GM19035 (cell line): Measurements from ENCODE around the gene TBC1D4.
A peak's percentile ranks its signal among the peaks of the same experiment; 100 is the strongest.
"Not testable (repeated sequence)": the region's sequence is repeated elsewhere in the genome, so short reads cannot be mapped to it uniquely, and the experiment has no call there.

ENCODE experiments used
- ATAC-seq: cut with Tn5 transposase; IDR thresholded peaks from one replicate; pipeline ENCODE4 v1.9.1; 2021; ENCODE audit not compliant: unreplicated experiment

Gene TBC1D4

DNA sequence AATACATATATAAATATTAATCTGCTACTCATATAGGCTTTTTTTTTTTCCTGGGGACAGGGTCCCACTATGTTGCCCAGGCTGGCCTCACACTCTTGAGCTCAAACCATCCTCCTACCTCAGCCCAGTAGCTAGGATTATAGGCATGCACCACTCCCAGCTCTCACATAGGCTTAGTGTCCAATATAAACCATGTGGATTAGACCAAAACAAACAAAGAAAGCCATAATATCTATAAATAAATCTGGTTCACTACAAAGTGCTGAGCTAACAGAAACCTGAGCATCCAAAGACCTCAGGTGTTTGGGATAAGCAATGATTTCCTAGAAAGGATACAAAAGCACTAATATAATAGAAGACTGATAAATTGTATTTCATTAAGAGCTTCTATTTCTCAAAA is 26.0 kb downstream of the TBC1D4 start:
- no peak for ATAC-seq

DNA sequence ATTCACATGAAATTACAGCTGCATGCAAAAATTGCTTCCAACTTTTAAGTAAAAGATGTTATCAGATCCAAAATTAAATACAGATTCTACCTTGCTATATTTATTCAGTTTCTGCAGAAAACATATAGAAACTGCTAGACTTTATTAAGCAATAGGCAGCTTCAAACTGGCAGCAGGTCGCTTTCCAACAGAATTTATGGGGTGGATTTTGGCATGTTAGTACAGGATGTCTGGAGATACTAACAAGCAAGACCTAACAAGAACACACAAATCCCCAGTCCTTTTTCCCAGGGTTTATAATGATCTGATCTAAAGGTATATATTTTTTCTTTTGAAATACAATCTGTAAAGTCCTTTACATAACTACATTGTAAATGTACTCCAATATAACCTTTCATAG is 27.5 kb downstream of the TBC1D4 start:
- ATAC-seq: no peak

DNA sequence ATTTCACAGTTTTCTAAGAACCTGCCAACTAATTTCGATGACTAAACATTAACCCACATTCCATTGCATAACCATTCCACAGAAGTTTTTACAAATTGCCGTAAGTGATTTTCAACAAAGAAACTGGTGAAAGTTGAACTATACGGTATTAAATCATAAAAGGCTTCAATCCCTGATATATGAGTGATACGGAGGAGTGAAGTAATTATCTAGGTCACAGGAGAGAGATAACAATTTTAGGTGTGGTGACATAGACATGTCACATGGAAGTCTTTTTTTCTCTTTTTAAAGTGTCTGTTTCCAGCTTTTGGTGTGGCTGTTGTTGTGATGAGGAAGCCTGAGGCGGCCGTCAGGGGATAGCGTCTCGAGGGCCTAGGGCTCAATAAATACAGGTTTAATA is 29.4 kb downstream of the TBC1D4 start:
- ATAC-seq: no peak

DNA sequence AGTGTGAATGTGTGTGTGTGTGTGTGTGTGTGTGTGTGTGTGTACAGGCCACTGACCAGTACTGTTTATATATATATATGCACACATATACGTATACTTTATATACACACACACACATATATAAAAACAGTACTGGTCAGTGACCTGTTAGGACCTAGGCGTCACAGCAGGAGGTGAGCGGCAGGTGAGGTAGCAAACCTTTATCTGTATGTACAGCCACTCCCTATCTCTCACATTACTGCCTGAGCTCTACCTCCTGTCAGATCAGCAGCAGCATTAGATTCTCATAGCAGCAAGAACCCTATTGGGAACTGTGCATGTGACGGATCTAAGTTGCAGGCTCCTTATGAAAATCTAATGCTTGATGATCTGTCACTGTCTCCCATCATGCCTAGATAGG is 34.5 kb downstream of the TBC1D4 start:
- no peak for ATAC-seq

DNA sequence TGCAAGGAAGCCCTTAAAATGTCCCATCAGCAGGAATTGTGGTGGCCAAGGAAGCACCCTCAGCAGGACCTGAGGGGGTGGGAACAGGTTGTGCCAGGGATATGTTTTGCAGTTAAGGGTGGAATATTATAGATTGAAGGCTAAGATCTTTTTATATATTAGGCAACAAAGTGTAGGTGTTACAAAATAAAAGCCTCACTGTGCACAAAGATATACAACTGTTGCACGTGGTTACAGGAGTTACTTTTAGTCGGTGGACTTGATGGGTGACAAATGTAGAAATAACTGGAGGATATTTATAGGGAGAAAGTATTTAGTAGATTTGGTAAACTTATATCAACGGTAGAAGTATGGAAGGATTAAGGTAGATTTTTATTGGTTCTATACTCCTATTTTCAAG is 35.1 kb downstream of the TBC1D4 start:
- no peak for ATAC-seq

DNA sequence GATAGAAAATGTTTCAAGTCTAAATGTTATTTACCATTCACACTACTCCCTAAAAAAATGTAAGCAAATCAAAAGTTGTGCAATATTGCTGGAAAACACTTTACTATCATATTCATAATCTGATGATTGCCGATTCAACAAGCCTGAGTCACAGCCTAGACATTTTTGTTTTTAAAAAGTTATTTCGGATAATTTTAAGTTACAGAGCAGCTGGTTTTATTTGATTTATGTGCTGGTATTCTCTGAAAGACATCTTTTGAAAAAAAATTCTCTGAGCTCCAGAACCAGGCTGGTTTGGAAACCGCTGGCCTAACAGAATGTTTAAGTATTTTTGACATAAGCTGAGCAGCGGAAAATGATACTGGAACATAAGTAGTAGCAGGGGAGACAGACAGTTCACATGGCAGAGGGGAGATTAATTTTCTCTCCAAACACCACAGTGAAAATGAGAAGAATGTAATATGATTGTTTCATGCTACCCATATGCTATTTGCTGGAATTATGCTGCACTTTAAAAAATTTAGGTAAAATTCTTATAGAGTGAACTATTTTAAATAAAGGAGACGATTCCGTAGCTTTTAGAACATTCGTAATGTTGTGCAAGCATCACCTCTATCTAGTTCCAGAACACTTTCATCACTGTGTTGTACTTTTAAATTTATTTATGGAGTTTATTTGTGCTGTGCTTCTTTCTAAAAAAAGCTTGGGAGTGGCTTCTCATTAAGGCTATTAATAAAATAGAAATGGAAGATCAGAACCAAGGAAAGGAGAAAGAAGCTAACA is 36.1 kb downstream of the TBC1D4 start:
- ATAC-seq: no peak

DNA sequence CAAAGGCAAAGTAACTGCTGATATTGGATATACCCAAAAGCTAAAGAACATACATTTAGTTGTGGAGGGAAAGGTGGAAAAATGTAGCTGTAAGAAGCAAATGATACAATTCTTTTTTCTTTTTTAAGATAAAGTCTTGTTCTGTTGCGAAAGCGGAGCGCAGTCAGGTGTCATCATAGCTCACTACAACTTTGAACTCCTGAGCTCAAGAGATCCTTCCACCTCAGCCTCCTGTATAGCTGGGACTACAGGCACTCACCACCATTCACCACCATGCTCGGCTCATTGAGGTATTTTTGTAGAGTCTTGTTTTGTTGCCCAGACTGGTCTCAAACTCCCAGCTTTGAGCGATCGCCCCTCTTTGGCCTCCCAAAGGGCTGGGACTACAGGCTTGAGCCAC is 38.0 kb downstream of the TBC1D4 start:
- no peak for ATAC-seq

DNA sequence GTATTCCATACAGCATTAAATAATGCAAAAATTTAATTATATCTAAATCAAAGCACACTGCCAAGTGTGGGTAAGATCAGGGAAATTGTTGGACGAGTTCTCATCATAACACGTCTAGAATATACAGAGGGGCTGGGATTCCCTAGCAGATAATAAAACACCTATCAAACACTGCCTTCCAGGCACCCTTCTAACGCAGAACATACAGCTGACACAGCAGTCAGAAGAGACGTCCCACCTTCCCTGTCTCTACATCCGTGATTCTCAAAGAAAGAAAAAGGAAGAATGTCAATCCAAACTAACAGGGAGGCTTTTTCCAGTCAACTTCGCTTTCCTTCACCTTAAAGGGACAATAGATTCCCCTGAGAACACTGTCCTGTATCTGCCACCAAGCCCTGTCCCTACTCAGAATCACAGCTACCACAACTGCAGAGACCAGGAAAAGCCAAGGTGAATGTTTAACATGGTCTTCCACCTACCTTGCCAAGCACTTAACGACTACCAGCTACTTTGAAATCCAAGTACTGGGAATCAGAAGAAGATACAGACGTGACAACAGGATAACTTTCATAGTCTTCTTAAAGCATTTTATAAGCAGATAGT is 38.5 kb downstream of the TBC1D4 start:
- no peak for ATAC-seq

DNA sequence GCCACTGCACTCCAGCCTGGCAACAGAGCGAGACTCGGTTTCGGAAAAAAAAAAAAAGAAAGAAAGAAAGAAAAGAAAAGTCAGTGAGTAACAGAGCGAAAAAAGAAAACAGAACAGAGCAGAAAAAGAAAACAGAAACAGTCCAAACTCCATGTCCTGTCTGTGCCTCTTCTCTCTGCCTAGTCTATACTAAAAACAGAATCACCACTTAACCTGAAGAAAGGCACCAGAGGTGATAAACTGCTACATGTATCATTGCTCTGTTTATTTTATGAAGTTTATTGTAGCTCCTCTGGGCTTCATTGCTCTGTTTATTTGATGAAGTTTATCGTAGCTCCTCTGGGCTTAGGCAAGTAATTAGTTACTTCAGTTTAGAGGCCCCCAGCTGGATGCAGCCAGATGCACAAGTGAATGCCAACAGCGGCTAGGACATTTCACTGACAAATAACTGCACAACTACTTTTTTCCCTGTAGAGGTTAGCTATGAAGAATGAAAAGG is 39.2 kb downstream of the TBC1D4 start:
- no peak for ATAC-seq

DNA sequence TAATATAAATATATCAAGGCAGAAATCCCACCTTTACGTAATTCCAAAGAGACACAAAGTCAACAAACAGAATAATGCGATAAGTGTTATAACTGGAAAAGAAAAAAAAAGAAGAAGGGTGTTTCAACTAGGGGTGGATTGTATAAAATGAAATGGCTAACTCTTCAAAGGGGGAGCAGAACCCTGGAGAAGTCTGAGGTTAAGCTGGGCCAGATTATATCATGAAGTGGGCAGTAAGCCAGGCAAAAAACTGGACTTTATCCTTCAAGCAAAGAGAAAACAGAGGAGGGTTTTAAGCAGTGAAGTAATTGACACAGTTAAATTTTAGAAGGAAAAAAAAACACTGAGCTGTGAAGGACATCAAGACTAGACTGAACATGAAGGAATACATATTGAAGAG is 41.9 kb downstream of the TBC1D4 start:
- no peak for ATAC-seq

DNA sequence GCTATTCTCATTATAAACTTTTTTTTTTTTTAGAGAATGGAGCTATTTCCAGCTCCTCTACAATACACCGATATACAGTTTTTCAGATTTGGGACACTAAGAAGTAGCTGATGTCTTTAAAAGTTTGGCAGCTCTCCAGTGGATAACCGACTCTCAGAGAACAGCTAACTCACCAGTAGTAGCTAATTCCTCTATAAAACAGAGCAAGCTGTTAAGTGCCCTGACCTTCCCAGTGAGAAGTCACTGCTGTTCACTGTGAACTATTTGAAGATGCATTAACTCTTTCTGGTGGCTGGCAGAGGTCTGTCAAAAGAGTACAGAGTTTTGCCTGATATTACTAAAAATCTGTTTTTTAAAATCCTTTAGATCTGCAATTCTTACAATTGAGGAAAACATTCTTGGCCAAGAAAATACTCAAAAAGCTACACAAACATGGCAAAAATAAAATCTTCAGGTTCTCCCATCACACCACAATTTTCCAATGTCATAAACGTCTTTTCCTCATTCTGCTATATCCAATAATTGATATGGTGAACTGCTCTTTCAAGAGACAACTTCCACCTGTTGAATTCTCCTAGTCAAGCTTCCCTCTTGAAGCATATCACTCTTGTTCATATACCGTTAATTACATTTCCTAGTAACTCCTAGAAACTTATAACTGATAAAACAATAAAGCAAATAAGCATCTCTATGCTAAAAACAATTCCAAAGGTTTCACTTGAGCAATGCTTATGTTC is 44.2 kb downstream of the TBC1D4 start:
- ATAC-seq: no peak

DNA sequence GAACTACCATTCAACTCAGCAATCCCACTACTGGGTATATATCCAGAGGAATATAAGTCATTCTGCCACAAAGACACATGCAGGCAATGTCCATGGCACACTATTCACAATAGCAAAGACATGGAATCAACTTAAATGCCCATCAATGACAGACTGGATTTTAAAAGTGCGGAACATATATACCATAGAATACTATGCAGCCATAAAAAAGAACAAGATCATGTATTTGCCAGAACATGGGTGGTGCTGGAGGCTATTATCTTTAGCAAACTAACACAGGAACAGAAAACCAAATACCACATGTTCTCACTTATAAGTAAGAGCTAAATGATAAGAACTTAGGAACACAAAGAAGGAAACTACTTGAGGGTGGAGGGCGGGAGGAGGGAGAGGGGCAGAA is 47.8 kb downstream of the TBC1D4 start:
- ATAC-seq: not testable (repeated sequence)

DNA sequence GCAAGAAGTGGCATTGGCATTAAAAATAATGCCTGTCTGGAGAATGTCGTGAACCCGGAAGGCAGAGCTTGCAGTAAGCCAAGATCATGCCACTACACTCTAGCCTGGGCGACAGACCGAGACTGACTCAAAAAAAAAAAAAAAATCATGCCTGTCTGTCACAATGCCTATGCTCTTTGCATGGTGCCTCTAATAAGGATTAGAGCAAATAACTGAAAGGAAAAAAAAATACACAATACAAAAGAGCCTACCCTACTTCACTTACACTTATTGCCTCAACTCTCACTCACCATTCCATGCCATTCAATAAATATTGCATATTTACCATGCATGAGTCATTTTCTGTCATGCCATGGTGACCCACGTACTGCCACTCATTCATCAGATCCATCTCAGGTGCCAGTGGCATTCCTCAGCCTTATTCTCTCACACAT is 49.1 kb downstream of the TBC1D4 start:
- ATAC-seq: no peak

DNA sequence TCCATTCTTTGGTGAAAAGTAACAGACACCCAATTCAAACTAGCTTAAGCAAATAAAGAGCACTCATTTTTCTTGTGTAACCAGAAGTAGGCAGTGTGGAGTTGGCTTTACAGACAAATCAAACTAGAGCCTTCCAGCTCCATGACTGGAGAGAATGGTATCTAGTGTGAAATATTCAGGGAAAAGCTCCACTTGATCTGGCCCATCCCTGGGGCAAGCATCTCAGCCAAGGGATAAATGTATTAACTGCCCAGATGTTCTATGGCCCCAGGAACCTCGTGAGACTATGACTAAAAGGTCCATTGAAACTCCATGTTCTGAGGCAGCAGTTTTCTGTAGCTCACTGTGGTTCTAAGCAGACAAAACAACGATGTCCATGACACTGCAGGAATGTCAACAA is 49.9 kb downstream of the TBC1D4 start:
- no peak for ATAC-seq

DNA sequence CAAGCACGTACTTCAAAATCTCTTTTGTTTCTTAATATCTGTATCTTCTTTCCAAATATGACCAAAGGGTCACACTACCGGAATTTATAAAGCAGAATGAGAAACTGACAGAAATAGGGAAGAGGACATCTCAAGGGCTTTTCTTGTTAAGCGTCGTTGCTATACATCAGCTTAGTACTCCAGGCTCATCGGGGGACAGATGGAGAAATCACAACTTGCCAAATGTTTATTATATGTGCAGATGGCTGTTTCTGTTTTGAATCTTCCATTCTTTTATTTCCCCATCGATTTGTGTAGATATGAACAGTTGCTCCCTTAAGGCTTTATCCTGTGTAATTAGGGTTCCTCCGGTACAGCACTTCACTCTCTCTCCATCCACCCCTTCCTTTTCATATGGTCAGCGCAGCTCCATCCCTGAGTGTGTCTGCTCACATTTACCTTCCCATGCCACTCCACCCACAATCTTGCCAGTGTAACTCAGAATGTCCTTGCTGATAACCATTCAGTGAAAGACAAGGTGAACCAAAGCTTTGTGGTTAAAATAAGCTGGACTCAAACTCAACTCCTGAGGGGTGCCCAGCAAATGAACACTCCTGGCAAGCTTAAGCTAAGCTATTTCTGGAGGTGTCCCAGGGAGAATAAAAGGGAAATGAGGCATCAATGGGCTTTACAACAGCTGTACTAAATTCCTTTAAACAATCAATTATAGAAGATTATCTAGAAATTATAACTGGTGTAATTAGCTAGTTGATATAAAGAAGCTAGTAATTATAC is 51.3 kb downstream of the TBC1D4 start:
- ATAC-seq: no peak

DNA sequence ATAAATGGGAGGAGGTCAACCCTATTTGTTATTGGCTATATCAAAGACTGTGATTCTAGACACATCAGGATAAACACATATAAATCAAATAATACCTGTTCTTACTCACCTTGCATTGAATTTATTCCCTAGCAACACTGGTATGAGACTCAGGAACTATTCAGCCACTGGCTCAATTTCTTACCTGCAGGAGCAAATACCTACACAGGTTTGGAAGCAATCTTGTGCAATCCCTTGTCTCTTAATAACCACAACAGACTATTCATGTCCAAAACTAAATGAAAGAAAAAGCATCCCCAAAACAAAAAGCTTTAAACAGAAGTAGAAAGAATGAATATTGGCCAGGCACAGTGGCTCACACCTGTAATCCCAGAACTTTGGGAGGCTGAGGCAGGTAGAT is 55.5 kb downstream of the TBC1D4 start:
- ATAC-seq: no peak

DNA sequence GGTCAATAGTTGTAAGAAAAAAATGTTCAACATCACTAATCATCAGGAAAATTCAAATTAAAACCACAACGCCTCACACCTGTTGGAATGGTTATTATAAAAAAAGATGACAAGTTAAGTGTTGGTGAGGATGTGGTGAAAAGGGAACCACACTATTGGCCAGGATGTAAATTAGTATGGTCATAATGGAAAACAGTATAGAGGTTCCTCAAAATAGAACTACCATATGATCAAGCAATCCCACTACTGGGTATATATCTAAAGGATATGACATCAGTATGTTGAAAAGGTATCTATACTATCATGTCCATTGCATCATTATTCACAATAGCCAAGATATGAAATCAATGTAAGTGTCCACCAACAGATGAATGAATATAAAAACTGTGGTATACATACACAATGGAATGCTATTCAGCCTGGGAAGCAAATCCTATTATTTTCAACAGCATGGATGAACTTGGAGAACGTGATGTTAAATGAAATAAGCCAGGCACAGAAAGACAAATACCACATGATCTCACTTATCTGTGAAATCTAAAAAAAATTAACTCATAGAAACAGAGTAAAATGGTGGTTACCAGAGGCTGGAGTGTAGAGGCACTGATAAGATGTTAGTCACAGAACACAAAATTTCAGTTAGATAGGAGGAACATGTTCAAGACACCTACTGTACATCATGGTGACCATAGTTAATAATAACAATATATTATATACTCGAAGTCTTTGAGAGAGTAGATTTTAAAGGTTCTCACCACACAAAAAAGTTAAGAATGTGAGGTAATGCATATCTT is 56.6 kb downstream of the TBC1D4 start:
- ATAC-seq: peak; percentile 61

DNA sequence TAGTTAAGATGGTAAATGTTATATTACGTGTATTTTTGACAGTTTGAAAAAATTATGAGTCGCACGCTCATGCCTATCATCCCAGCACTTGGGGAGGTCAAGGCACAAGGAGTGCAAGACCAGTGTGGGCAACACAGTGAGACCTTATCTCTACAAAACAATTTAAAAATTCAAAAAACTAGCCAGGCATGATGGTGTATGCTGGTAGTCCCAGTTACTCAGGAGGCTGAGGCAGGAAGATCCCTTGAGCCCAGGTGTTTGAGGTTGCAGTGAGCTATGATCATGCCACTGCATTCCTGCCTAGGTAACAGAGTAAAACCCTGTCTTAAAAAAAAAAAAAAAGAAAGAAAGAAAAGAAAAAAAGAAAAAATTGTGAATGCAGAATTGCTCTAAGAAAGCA is 58.0 kb downstream of the TBC1D4 start:
- ATAC-seq: no peak

DNA sequence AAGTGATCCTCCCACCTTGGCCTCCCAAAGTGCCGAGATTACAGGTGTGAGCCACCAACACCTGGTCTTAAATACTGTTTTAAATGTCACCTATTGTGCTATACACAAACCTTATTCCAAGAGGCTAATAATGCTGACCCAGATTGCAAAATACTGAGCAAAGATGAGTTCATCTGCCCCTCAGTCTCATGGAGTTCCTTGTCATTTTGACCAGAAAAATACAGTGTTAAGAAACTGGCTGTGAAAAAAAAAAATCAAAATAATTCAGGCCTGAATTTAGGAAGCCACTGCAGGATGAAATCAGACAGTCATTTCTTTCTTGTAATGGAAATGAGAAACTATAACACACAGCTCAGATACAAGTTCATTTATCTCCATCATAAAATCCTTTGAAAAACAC is 59.9 kb downstream of the TBC1D4 start:
- ATAC-seq: no peak

DNA sequence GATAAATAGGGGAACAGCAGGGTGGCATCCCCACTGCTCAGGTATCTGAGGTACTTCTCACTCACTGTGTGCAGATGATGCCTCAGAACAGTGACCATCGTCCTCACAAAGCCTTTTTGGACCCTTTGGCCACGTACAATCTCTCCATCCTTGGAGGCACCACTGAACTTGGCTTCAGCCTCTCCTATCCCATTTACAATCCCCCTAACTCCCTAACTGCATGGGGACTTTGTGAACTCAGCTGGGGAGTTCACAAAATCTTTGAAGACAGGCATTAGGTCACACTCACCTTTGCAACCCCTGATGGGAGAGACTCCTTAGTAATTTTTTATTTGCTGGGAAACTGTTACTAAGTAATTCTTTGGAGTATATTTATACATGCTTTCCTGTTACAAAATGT is 60.8 kb downstream of the TBC1D4 start:
- ATAC-seq: no peak
